GM18951 (cell line): ENCODE data around the gene IL17RE.
"Not testable (repeated sequence)": the region's sequence is repeated elsewhere in the genome, so short reads cannot be mapped to it uniquely, and the experiment has no call there.

Experiments used
- POLR2A ChIP-seq: IDR thresholded peaks from 4 replicates; pipeline ENCODE4 v1.6.1; 2011; ENCODE audit warnings: mild to moderate bottlenecking; ENCODE audit not compliant: insufficient read length, insufficient read depth; ENCODE audit errors: extremely low read depth
- in situ Hi-C: fragments of 300-500 bp; cut with MboI; formaldehyde crosslinking; loops from one replicate; pipeline ENCODE4 v1.12.0; 2022; ENCODE audit warnings: low sequenced_read_pairs, mixed read lengths, inconsistent platforms; ENCODE audit not compliant: unreplicated experiment

Gene IL17RE

GRCh38 chr3:9870978-9871377, 31.7 kb upstream of the IL17RE start:
- in situ Hi-C loops, result no loop called here
- TF ChIP-seq POLR2A, result no peak

DNA sequence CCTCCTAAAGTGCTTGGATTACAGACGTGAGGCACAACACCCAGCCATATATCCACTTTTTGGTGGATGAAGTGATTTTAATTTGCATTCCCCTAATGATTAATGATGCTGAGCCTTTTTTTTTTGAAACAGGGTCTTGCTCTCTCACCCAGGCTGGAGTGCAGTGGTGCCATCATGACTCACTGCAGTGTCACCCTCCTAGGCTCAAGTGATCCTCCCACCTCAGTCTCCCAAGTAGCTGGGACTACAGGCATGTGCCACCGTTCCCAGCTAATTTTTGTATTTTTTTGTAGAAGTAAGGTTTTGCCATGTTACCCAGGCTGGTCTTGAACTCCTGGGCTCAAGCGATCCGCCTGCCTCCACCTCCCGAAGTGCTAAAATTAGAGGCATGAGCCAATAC, 30.6 kb upstream of the IL17RE start:
- in situ Hi-C loops, result not testable (repeated sequence)

- in situ Hi-C loops, result no loop called here
- TF ChIP-seq POLR2A, result no peak
Measured at GRCh38 chr3:9875448-9875847, 27.2 kb upstream of the IL17RE start.

- in situ Hi-C loops, result not testable (repeated sequence)
Measured at GRCh38 chr3:9876255-9876654, 26.4 kb upstream of the IL17RE start.

DNA sequence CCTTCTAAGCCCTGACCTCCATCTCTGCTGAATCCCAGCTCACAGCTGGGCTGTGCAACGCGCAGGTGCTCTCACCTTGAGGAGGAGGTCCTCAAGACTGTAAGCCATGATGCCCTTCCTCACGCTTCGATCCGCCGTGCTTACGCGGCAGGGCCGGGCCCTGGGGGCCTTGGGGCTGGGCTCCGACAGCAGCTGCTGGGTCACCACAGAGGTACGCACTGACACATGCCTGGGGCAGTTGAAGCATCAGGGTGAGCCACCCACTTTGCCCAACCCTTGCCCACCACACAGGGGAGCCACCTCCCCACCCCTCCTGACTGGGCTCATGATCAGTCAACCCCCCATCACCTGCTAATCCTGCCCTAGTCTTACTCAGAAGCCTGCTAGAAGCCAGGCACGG, 25.7 kb upstream of the IL17RE start:
- TF ChIP-seq POLR2A, result no peak
- in situ Hi-C loops, result no loop called here

- TF ChIP-seq POLR2A, result no peak
- in situ Hi-C loops, result no loop called here
Measured at GRCh38 chr3:9878700-9879099, 23.9 kb upstream of the IL17RE start.

DNA sequence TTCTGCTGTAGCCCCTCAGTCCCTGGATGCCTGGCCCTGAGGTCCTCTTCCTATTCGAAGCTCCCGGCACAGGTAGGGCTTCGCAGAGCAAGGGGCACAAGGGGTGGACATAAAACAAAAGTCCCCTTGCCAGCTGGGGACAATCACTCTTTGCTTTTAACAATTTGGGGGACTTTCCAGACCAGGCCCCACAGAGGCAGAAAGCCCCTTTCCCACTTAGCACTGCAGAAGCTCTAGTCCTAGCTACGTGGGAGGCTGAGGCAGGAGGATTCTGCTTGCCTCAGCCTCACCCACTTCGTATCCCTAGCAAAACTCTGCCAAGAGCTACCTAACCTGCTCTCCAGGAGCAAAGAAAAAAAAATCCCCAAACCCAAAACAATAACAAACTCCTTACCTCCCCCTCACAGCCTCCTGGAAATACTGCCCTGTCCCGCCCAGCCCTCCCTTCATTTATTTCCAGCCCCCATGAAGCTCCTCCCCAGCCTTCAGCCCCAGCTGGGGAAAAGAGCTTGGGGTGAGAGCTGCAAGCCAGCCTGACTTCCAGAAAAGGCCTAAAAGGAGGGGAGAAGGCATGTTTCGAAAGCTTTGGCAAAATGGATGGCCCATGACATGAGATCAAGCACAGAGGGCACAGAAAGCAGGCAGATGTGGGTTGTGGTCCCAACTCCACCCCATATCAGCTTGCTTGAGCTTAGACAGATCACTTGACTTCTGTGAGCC, 22.7 kb upstream of the IL17RE start, which contains the start of gene CIDEC:
Gene CIDEC (minus strand): TSS at position 424 of the 720 bp plus-strand sequence. CDS start 1,767 bp downstream, outside the sequence.
- in situ Hi-C loops, result no loop called here
- TF ChIP-seq POLR2A, result no peak

GRCh38 chr3:9881441-9881840, 21.2 kb upstream of the IL17RE start:
- in situ Hi-C loops, result no loop called here
- no peak for TF ChIP-seq POLR2A

- in situ Hi-C loops, result no loop called here
- TF ChIP-seq POLR2A, result no peak
Measured at GRCh38 chr3:9883706-9884554, 18.7 kb upstream of the IL17RE start.

DNA sequence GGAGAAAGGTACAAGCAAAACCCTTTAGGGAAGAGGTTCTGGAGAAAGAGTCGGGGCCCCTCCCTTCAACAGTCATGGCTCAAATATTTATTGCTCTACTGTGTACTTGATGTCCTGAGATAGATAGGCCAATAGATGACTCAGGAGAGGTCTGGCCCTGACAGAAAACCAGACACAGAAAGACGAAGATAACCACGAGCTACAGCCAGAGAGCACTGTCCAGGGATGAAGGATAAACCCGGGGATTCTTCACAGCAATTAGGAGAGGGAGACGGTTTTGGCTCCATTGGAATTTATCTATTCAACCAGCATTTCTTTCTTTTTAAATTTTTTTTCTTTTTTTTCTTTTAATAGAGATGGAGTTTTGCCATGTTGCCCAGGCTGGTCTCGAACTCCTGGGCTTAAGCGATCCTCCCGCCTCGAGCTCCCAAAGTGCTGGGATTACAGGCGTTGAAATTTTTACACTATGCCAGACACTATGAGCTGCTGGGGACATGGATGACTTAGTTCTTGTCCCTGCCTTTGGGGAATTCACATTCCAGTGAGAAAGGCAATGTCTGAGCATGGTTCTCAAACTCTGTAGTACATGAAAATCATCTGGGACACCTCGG, 18.0 kb upstream of the IL17RE start:
- in situ Hi-C loops, result no loop called here

DNA sequence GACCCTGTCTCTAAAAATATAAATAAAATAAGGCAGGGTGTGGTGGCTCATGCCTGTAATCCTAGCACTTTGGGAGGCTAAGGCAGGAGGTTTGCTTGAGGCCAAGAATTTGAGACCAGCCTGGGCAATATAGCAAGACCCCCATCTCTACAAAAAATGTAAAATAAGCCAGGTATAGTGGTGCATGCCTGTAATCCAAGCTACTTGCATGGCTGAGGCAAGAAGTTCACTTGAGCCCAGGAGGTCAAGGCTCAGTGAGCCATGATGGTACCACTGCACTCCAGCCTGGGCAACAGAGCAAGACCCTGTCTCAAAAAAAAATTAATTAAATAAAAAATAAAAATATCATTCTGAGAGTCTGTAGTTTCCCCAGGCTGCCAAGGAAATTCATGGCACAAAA, 16.3 kb upstream of the IL17RE start:
- in situ Hi-C loops, result no loop called here
- TF ChIP-seq POLR2A, result no peak

More for the DNA sequence above, 18.0 kb upstream of the IL17RE start:
- no peak for TF ChIP-seq POLR2A

DNA sequence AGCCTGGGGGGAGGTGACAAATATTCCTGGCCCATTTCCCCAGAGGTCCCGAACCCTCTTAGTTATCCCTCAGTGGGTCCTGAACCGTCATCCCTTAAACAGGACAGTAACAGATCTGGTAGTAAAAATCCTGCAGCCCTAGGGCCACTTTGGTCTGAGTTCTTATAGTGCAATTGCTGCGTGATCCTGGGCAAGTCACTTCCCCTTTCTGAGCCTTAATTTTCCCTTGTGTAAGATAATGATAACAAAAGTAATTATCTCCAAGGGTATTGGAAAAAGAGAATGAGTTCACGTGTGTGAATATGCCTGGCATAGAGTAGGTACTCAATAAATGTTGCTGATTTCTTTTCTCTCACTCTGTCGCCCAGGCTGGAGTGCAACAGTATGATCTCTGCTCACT, 15.2 kb upstream of the IL17RE start:
- in situ Hi-C loops, result no loop called here

GRCh38 chr3:9888540-9888939, 14.1 kb upstream of the IL17RE start:
- TF ChIP-seq POLR2A, result no peak
- in situ Hi-C loops, result no loop called here

More for the DNA sequence above, 15.2 kb upstream of the IL17RE start:
- TF ChIP-seq POLR2A, result no peak

DNA sequence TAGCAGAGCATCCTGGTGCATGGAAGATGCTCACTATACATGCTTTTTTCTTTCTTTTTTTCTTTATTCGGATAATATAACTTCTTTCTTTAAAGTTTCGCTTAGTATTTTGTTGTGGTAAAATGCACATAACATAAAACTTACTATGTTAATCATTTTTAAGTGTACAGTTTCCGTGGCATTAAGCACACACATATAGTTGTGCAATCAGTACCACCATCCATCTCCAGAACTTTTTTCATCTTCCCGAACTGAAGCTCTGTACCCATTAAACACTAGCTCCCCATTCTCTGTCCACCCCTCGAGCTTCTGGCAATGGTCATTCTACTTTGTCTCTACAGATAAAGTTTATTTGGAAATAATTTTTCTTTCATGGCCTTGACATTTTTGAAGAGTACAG, 13.2 kb upstream of the IL17RE start:
- no peak for TF ChIP-seq POLR2A
- in situ Hi-C loops, result no loop called here
